GM19468 (cell line): ENCODE data around the gene LGALS3.

Experiments
- ATAC-seq: cut with Tn5 transposase; IDR thresholded peaks from one replicate; pipeline ENCODE4 v1.9.1; 2021; ENCODE audit warnings: mild to moderate bottlenecking, moderate library complexity, moderate number of reproducible peaks; ENCODE audit not compliant: unreplicated experiment; ENCODE audit errors: extremely low read depth

The LGALS3 gene

DNA sequence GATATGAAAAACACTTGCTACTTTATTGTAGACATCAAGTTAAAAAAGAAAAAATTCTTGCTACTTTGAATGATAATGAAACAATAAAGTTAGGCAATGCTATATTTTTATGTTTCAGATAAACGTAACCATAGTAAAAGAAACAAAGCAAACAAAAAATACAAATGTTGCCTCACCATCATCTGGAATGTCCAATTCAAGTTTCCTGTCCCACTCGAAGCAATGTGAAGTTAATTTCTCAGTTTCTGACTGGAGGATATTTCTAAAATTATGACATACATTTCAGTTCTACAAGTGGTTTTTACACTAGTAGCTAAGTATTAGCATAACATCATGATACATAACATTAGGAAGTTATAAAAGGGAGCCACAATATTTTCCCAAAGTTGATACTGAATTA, 41.5 kb downstream of the LGALS3 start:
- no peak for ATAC-seq

DNA sequence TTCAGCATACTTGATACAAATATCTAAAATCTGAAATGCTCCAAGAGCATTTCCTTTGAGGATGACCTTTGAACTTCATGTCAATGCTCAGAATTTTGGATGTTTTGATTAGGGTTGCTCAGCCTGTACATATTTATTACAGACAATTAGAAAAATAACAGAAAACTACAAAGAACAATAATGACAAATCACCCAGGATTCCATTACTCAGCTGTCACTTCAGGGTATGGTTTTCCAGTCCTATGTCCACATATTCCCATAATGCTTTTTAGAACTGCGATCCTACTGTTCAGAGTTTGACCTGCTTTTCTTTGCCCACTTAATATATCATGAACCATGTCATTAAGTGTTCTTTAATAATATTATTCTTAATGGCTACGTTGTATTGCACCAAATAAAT, 51.0 kb downstream of the LGALS3 start:
- ATAC-seq = no peak

DNA sequence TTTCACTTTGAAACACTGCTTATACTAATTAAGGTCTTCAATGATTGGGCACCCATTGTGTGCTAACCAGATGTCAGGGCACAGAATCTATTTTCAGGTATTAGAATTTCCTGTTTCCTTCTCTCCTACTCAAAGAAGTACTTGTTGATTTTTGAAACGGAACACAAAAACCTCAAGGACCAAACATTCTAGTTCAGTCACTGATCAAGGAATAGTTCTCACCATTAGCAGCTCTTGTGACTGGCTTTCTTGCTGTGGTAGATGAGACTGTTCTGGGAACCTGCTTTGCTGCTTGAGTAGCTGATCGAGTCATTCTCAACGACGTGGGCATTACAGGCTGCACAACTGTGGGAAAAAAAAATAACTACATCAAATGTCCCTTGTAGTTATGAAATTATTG, 51.4 kb downstream of the LGALS3 start:
- ATAC-seq = peak; percentile 44

DNA sequence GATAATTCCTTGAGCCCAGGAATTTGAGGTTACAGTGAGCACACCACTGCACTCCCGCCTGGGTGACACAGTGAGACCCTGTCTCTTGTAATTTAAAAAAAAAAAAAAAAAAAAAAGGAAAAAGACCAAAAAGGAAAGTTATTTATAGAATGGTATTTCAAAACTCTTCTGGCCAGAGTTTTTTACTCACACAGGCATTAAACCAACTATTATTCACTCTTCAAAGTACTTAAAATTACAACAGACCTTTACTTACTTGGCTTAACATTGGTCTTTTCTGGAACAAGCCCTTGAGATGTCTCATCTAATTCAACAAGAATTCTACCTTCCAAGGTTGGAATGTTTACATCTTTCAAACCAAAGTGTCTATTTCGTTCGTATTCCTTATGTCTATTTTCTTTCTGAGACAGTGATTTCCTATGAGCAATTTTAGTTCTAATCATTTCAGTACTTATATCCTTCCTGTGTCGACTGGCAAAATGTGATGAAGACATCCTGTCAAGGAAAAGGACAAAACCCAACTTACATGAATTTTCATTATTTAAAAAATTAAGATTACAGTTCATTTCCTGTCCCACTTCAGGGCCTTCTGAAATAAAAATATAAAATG, 59.7 kb downstream of the LGALS3 start:
- ATAC-seq = no peak

DNA sequence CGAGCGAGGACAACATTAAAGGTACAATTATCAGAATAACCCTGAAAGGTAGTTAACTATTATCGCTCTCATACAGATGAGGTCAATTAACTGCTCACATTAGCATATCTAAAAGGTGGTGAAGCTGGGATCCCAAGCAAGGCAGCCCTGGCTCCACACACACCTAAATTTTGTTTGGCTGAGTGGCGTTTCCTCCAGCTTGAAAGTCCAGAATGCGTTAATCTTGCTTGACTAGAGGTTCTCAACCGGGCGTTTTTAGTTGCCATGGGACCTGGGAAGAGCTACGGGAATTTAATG, 61.8 kb downstream of the LGALS3 start:
- ATAC-seq = no peak

DNA sequence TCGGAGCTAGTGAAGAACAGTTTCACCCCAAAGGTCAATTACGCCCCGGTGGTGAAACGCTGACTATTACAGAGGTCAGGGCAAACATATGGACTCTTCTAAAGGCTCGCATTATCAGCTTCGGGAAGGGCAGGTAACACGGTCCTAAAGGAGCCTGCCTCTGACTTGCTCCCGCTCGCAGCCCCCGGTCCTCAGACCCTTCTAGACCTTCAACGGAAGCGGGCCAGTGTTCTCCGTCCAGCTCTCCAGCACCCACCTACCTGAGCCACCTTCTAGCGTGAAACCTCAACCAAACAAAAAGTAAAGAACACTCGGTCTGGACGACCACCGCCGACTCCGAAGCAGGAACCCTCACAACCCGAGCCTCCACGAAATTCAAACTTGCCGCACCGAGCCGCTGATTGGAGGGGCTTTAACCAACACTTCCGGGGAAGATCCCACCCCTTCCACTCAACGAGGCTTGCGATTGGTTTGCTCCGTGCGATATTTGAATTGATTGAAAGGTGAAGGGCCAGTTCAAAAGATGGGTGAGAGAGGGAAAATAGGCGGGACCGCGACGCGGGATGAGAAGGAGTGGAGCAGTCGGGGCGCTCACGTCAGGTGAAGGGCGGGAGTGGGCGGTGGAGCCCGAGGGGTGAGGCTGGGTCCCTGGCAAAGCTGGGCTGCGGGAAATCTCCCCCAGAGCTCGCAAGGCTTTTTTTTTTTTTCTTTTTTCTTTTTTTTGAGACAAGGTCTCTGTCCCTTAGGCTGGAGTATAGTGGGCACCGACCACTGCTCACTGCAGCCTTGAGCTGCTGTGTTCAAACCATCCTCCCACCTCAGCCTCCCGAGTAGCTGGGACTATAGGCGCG, 62.4 kb downstream of the LGALS3 start, which contains the start of gene DLGAP5:
DLGAP5 (minus strand) TSS at position 383 of the 851 bp plus-strand sequence. CDS start 2,406 bp downstream, outside the sequence.
- peak; percentile 85 for ATAC-seq

DNA sequence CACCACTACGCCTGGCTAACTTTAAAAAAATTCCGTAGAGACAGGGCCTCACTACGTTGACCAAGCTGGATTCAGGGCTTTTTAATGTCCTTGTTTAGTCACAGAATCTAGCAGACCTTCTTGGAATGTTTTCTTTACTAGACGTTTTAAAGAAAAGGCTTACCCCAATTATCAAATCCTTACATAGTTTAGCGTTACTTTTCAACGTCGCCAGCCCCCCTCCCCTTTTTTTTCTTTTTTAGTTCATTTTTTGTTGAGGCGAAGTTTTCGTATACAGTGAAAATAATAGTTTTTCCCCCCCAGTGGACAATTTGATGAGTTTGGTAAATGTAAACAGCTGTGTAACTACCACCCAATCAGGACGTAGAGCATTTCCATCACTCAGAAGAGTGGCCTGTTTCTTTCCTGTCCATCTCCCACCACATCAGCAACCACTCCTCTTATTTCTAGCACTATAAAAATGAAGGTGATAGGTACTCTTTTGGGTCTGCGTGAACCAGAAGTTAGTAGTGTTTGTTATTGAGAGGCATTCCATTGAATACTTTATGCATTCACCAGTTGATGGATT, 63.1 kb downstream of the LGALS3 start:
- no peak for ATAC-seq

DNA sequence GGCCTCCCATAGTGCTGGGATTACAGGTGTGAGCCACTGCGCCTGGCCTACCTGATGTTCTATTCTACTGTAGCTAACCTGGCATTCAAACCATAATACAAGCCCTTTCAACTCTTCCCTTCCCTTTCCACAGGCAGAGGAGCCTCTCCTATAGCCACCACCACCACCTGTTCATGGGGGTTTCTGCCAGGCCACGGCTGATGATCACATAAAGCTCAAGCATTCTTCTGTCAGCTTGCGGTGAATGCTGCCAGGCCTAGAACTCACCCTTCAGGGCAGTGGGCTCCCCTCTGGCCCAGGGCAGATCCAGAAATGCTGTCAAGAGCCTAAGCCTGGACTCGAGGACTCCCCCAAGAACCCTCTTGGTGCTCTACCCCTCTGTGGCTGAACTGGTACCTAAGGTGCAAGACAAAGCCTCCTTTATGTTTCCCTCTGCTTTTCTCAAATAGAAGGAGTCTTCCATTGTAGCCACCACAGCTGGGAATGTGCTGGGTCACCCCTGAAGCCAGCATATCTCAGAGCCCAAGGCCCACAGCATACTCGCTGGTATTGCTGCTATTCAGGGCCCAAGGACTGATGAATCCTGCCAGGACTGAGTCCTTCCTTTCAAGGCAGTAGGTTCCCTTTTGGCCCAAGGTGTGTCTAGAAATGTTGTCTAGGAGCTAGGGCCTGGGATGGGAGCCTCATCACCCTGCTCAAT, 65.8 kb downstream of the LGALS3 start:
- ATAC-seq = no peak
